Measurements from ENCODE around the gene ACER2. TPM values are rescaled to one million over a fixed set of nuclear protein-coding genes. Genes with fewer than 3 reads are reported as not detected.
A peak's percentile ranks its signal among the peaks of the same experiment; 100 is the strongest.

The ACER2 gene
- total RNA-seq, 1 donor: 2.2 TPM

DNA sequence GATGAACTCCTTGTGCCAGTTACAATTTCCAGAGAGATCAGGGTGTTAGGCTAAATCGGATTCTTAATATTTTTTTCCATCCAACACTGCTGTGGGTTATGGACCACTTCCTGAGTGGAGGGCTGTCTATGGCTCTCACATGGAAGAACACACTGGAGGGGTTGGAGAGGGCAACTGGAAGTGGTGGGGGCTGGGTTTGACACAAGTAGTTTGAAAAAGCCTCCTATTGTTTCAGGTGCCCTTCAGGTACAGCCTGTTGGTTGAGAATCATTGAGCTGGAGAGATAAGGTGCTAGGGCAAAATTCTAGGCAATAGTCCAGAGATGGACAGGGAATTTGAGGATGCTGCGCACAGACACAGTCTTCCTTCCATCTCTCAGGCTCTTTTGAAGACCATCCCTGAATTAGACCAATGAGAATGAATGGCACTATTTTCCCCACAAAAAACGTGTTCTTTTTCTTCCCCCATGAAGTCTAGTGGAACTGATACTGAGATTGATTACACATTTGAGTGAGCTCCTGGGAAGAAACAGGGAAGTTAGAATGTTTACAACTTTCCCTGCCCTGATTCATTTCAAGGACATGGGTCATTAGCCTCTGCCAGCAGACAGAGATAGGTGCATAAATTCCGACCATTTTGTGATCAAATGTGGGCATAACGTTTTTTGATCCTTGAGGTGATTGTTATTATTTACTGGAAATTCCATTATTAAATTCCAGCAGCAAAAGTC lies 87.7 kb downstream of the ACER2 start:
- no peaks in the 10 kb centered on the region for H3K9me3 ChIP-seq (ENCODE audit: low read depth, low read length)
- H4K20me1 ChIP-seq (ENCODE audit: insufficient read depth, low read length): no peaks in the 10 kb centered on the region
- no peak overlapping the region for H3K4me3 ChIP-seq (ENCODE audit: insufficient read depth, low read length)
- no peak overlapping the region for H2AFZ ChIP-seq (ENCODE audit: low read length)
- peaks cover 4% of the 10 kb centered on the region for H3K27me3 ChIP-seq (ENCODE audit: insufficient read depth, low read length)
- peaks cover 11% of the 10 kb centered on the region for H3K4me1 ChIP-seq (ENCODE audit: insufficient read depth, low read length)
- no peaks in the 10 kb centered on the region for H3K36me3 ChIP-seq (ENCODE audit: insufficient read depth, low read length)
- TF ChIP-seq, protein P1, sequence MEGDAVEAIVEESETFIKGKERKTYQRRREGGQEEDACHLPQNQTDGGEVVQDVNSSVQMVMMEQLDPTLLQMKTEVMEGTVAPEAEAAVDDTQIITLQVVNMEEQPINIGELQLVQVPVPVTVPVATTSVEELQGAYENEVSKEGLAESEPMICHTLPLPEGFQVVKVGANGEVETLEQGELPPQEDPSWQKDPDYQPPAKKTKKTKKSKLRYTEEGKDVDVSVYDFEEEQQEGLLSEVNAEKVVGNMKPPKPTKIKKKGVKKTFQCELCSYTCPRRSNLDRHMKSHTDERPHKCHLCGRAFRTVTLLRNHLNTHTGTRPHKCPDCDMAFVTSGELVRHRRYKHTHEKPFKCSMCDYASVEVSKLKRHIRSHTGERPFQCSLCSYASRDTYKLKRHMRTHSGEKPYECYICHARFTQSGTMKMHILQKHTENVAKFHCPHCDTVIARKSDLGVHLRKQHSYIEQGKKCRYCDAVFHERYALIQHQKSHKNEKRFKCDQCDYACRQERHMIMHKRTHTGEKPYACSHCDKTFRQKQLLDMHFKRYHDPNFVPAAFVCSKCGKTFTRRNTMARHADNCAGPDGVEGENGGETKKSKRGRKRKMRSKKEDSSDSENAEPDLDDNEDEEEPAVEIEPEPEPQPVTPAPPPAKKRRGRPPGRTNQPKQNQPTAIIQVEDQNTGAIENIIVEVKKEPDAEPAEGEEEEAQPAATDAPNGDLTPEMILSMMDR (IDR thresholded peaks at IDR 0.05; ENCODE audit: extremely low read depth, low read depth, low read length): no peak
- no peak overlapping the region for H3K4me2 ChIP-seq (ENCODE audit: insufficient read depth, low read length)
- no peak overlapping the region for H3K27ac ChIP-seq (ENCODE audit: low read depth, low read length)
- no peaks in the 10 kb centered on the region for H3K79me2 ChIP-seq (ENCODE audit: insufficient read depth, low read length)
- DNase-seq (ENCODE audit: insufficient read length, low spot score, missing footprints): no peak

DNA sequence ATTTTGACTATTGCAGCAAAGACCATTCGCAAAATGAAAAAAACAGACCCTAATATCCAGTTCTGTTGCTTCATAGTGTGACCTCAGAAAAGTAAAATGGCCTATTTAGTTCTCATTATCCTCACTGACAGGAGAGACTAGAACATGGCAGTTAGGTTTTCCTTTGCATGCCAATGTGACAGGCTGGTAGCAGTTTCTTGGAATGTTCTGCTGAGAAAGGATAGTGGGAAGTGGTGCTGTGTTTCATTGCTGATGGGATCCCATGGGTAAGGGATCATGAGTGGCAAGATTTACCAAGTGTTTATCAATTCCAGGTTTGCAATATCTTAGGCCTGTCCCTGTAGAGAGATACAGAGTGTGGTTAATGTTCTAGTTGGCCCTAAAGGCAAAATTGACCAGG lies 88.5 kb downstream of the ACER2 start:
- no peak for DNase-seq (ENCODE audit: insufficient read length, low spot score, missing footprints)
- TF ChIP-seq, protein P1 (IDR thresholded peaks at IDR 0.05; ENCODE audit: extremely low read depth, low read depth, low read length): no peak

DNA sequence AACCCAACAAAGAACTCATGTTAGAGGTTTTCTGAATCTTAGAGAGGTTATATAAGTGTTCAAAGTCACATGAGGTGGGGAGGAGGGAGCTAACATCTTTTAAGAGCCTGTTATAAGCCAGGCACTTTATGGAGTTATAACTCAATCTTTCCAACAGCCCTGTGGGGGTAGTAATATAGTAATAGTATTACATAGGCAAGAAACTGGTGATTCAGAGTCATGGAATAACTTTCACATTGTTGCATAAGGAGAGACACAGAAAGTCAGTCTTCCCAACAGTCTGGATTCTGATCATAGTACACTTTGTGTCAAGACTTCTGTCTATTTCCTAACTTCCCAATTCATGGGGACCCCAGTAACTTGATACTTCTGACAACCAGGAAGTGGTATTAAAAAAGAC lies 89.2 kb downstream of the ACER2 start:
- TF ChIP-seq, protein P1 (IDR thresholded peaks at IDR 0.05; ENCODE audit: extremely low read depth, low read depth, low read length): no peak
- Histone ChIP-seq H4K20me1 (ENCODE audit: insufficient read depth, low read length) (no peaks in the 10 kb centered on the region), H2AFZ (ENCODE audit: low read length) (no peak overlapping the region), H3K4me2 (ENCODE audit: insufficient read depth, low read length) (no peak overlapping the region), H3K79me2 (ENCODE audit: insufficient read depth, low read length) (no peaks in the 10 kb centered on the region), H3K4me1 (ENCODE audit: insufficient read depth, low read length) (peaks cover 8% of the 10 kb centered on the region), H3K36me3 (ENCODE audit: insufficient read depth, low read length) (no peaks in the 10 kb centered on the region), H3K4me3 (ENCODE audit: insufficient read depth, low read length) (no peak overlapping the region), H3K27ac (ENCODE audit: low read depth, low read length) (no peak overlapping the region), H3K9me3 (ENCODE audit: low read depth, low read length) (no peaks in the 10 kb centered on the region), H3K27me3 (ENCODE audit: insufficient read depth, low read length) (peaks cover 4% of the 10 kb centered on the region)
- DNase-seq (ENCODE audit: insufficient read length, low spot score, missing footprints): peak; percentile 73

More for the DNA sequence above, 88.5 kb downstream of the ACER2 start:
- H3K4me1 ChIP-seq (ENCODE audit: insufficient read depth, low read length): peaks cover 11% of the 10 kb centered on the region
- H3K9me3 ChIP-seq (ENCODE audit: low read depth, low read length): no peaks in the 10 kb centered on the region
- no peaks in the 10 kb centered on the region for H4K20me1 ChIP-seq (ENCODE audit: insufficient read depth, low read length)
- peaks cover 4% of the 10 kb centered on the region for H3K27me3 ChIP-seq (ENCODE audit: insufficient read depth, low read length)
- no peaks in the 10 kb centered on the region for H3K36me3 ChIP-seq (ENCODE audit: insufficient read depth, low read length)
- no peak overlapping the region for H3K4me2 ChIP-seq (ENCODE audit: insufficient read depth, low read length)
- no peaks in the 10 kb centered on the region for H3K79me2 ChIP-seq (ENCODE audit: insufficient read depth, low read length)
- no peak overlapping the region for H3K4me3 ChIP-seq (ENCODE audit: insufficient read depth, low read length)
- no peak overlapping the region for H3K27ac ChIP-seq (ENCODE audit: low read depth, low read length)
- no peak overlapping the region for H2AFZ ChIP-seq (ENCODE audit: low read length)

Other genes with a start within 250 kb of the ACER2 start
- 65.1 and 83.7 TPM in 2 replicates for gene DENND4C, start 178.3 kb upstream of the ACER2 start, total RNA-seq
- 931 and 1,030 TPM in 2 replicates for gene RPS6, start 28.8 kb upstream of the ACER2 start, total RNA-seq